HepG2 (cell line): ENCODE data around the gene AJUBA. TPM values are rescaled to one million over a fixed set of nuclear protein-coding genes. Genes with fewer than 3 reads are reported as not detected.

ENCODE experiments used
- ARID4A ChIP-seq: sonication (generic); formaldehyde crosslinking; IDR thresholded peaks from 2 replicates; pipeline ENCODE4 v1.5.0; 2020; ENCODE audit warnings: mild to moderate bottlenecking, missing genetic modification reagents, borderline replicate concordance
- CBX2 ChIP-seq, 2 experiments: fragments of 200-600 bp in 1 of 2; sonication (generic); formaldehyde crosslinking in 1 of 2; IDR thresholded peaks; 2 replicates each; pipeline versions ENCODE4 v1.7.0 to v1.8.1; 2018 to 2022; ENCODE audit warnings: low read depth in 2 of 2, low read length in 1 of 2, mild to moderate bottlenecking in 1 of 2, missing genetic modification reagents in 1 of 2
- KLF12 ChIP-seq: sonication (generic); formaldehyde crosslinking; IDR thresholded peaks from 2 replicates; pipeline ENCODE4 v1.4.0; 2020; ENCODE audit warnings: missing genetic modification reagents, borderline replicate concordance
- MED8 ChIP-seq: sonication (generic); formaldehyde crosslinking; IDR thresholded peaks from 2 replicates; pipeline ENCODE4 v1.8.1; 2023; ENCODE audit warnings: mild to moderate bottlenecking, missing genetic modification reagents; ENCODE audit not compliant: insufficient replicate concordance
- MLX ChIP-seq: IDR thresholded peaks from 2 replicates; pipeline ENCODE4 v1.6.1; 2016
- MXD1 ChIP-seq: sonication (generic); formaldehyde crosslinking; IDR thresholded peaks from 2 replicates; pipeline ENCODE4 v1.4.0; 2020; ENCODE audit warnings: mild to moderate bottlenecking, missing genetic modification reagents
- POGK ChIP-seq: sonication (generic); formaldehyde crosslinking; conservative IDR thresholded peaks from 2 replicates; pipeline ENCODE4 v1.8.0; 2022; ENCODE audit warnings: mild to moderate bottlenecking, moderate library complexity, missing genetic modification reagents
- POLR2AphosphoS5 ChIP-seq: IDR thresholded peaks from 2 replicates; pipeline ENCODE4 v1.6.1; 2012; ENCODE audit warnings: low read depth, low read length
- PRPF4 ChIP-seq: fragments of 200-400 bp; formaldehyde crosslinking; IDR thresholded peaks from 2 replicates; pipeline ENCODE4 v1.6.1; 2016; ENCODE audit warnings: low read length, low read depth; ENCODE audit not compliant: poor library complexity, severe bottlenecking
- RORA ChIP-seq: sonication (generic); formaldehyde crosslinking; IDR thresholded peaks from 2 replicates; pipeline ENCODE4 v1.5.0; 2020; ENCODE audit warnings: mild to moderate bottlenecking, missing genetic modification reagents, moderate library complexity
- RXRB ChIP-seq: IDR thresholded peaks from 2 replicates; pipeline ENCODE4 v1.6.1; 2016; ENCODE audit warnings: borderline replicate concordance, missing genetic modification reagents, missing compliant biosample characterization
- SRSF1 ChIP-seq: fragments of 200-400 bp; formaldehyde crosslinking; optimal IDR thresholded peaks from 2 replicates; pipeline ENCODE3; 2017; ENCODE audit warnings: mild to moderate bottlenecking, low read depth, low read length, moderate library complexity
- STAT5B ChIP-seq: sonication (generic); formaldehyde crosslinking; IDR thresholded peaks from 2 replicates; pipeline ENCODE4 v1.4.0; 2020; ENCODE audit warnings: missing genetic modification reagents
- TRIM24 ChIP-seq: sonication (generic); formaldehyde crosslinking; IDR thresholded peaks from 2 replicates; pipeline ENCODE4 v1.8.0; 2022; ENCODE audit warnings: mild to moderate bottlenecking, missing genetic modification reagents
- ZBTB21 ChIP-seq: sonication (generic); formaldehyde crosslinking; IDR thresholded peaks from 2 replicates; pipeline ENCODE4 v1.4.0; 2020; ENCODE audit warnings: missing genetic modification reagents
- ZKSCAN5 ChIP-seq: sonication (generic); formaldehyde crosslinking; IDR thresholded peaks from 2 replicates; pipeline ENCODE4 v1.5.1; 2020; ENCODE audit warnings: mild to moderate bottlenecking, missing genetic modification reagents
- ZNF20 ChIP-seq: sonication (generic); formaldehyde crosslinking; IDR thresholded peaks from 2 replicates; pipeline ENCODE4 v1.4.0; 2020; ENCODE audit warnings: mild to moderate bottlenecking, moderate library complexity, missing genetic modification reagents
- ZNF512 ChIP-seq: sonication (generic); formaldehyde crosslinking; IDR thresholded peaks from 2 replicates; pipeline ENCODE4 v1.4.0; 2020; ENCODE audit warnings: mild to moderate bottlenecking, missing genetic modification reagents
- ZNF781 ChIP-seq: sonication (generic); formaldehyde crosslinking; IDR thresholded peaks from 2 replicates; pipeline ENCODE4 v1.5.1; 2020; ENCODE audit warnings: borderline replicate concordance, mild to moderate bottlenecking, missing genetic modification reagents; ENCODE audit errors: not compliant biosample characterization
- ZSCAN21 ChIP-seq: sonication (generic); formaldehyde crosslinking; IDR thresholded peaks from 2 replicates; pipeline ENCODE4 v1.8.0; 2022; ENCODE audit warnings: mild to moderate bottlenecking, missing genetic modification reagents, moderate library complexity, borderline replicate concordance
- polyA plus RNA-seq, 8 experiments: library from polyadenylated mRNA; depleted of rRNA in 3 of 8; stranded (reverse) in 7 of 8; unstranded in 1 of 8; fragments of >200 nt; fragmentation: Illumina TruSeq in 4 of 8; extraction: Trizol in 4 of 8; gene quantifications; 2 replicates each; pipeline versions ENCODE4 v1.2.1 to v1.2.3, GENCODE V29; 2011 to 2016; ENCODE audit warnings: low read depth in 4 of 8, missing spikeins in 1 of 8, mixed read lengths in 1 of 8; ENCODE audit not compliant: insufficient read depth in 1 of 8
- total RNA-seq, 5 experiments: library from RNA; depleted of rRNA; stranded (reverse); fragments of >200 nt; fragmentation: Illumina TruSeq; extraction: Trizol; gene quantifications; 2 replicates each; pipeline ENCODE4 v1.2.3, GENCODE V29; 2016; ENCODE audit warnings: low read depth in 1 of 5

Gene AJUBA
- total and polyA plus RNA-seq, 2 of the 13 experiments (the other 11 are each of a cell fraction or from before 2014, with no cell fraction given), result 157 to 241 TPM

GRCh38 chr14:22981090-22981875 lies 1.1 kb downstream of the AJUBA start (continued):
- TF ChIP-seq RXRB (CRISPR knock-in tag), result no peak; the same call in none of the 2 replicates
- no peak for TF ChIP-seq PRPF4
- peak; percentile 25; the same call in 1 of the 2 replicates for TF ChIP-seq POGK
- no peak for TF ChIP-seq MXD1 (CRISPR knock-in tag)
- TF ChIP-seq MED8 (CRISPR knock-in tag), result no peak
- peak; percentile 90 for TF ChIP-seq SRSF1
- no peak for TF ChIP-seq ZBTB21 (CRISPR knock-in tag)
- TF ChIP-seq ZNF20, result no peak
- TF ChIP-seq ZSCAN21 (CRISPR knock-in tag), result no peak
- TF ChIP-seq RORA (CRISPR knock-in tag), result no peak
- no peak for TF ChIP-seq TRIM24 (CRISPR knock-in tag)
- TF ChIP-seq ZKSCAN5, result no peak
- TF ChIP-seq STAT5B (CRISPR knock-in tag), result no peak; the same call in 1 of the 2 replicates
- no peak for TF ChIP-seq ZNF781 (CRISPR knock-in tag)
- TF ChIP-seq KLF12 (CRISPR knock-in tag), result no peak
- TF ChIP-seq MLX (CRISPR knock-in tag), result no peak
- TF ChIP-seq ZNF512, result no peak; the same call in 1 of the 2 replicates
- TF ChIP-seq ARID4A (CRISPR knock-in tag), result no peak
- TF ChIP-seq POLR2AphosphoS5, result peak; percentile 46; the same call in 1 of the 2 replicates
- no peak for TF ChIP-seq CBX2 (IDR thresholded peaks at IDR 0.05; ENCODE audit: low read depth, low read length)
- no peak for TF ChIP-seq CBX2 (CRISPR knock-in tag; IDR thresholded peaks at IDR 0.05; ENCODE audit: low read depth)
